Measurements from ENCODE around the gene SPPL3.

Gene SPPL3

GRCh38 chr12:120754792-120755191 lies 149.4 kb downstream of the SPPL3 start:
- H3K9me3 ChIP-seq (ENCODE audit: control insufficient read depth, insufficient read depth, low read depth, low read length), result no peaks in the 10 kb centered on the region
- no peaks in the 10 kb centered on the region for H3K36me3 ChIP-seq (ENCODE audit: control insufficient read depth in 2 of 2, insufficient read depth in 1 of 2, low read length in 2 of 2)
- H3K4me3 ChIP-seq (ENCODE audit: low read depth, low read length), result no peak overlapping the region
- TF ChIP-seq ZNF302 (tag by site-specific recombination; IDR thresholded peaks at IDR 0.05; ENCODE audit: low read depth) (no peak), OSR2 (tag by site-specific recombination; IDR thresholded peaks at IDR 0.05) (no peak), ZNF274 (IDR thresholded peaks at IDR 0.05; ENCODE audit: low read length) (no peak), ZNF274 (tag by site-specific recombination; IDR thresholded peaks at IDR 0.05; ENCODE audit: borderline replicate concordance) (no peak), ZNF354C (tag by site-specific recombination; IDR thresholded peaks at IDR 0.05; ENCODE audit: borderline replicate concordance, low read depth) (no peak), ZNF19 (tag by site-specific recombination; IDR thresholded peaks at IDR 0.05; ENCODE audit: low read depth) (no peak), ZNF555 (tag by site-specific recombination; conservative IDR thresholded peaks at IDR 0.05) (no peak), ZNF423 (tag by site-specific recombination; IDR thresholded peaks at IDR 0.05) (no peak), SETDB1 (IDR thresholded peaks at IDR 0.05; ENCODE audit: insufficient read length, low read length) (peak; percentile 81)
- H3K4me1 ChIP-seq (ENCODE audit: control insufficient read depth, insufficient read depth, low read length), result no peaks in the 10 kb centered on the region
- no peak overlapping the region for H3K27ac ChIP-seq (ENCODE audit: extremely low read depth, low read depth, low read length)
- ChIA-PET CTCF (interaction anchor here (0.8 kb wide), 1 partner anchor 108 kb away, joined by 3 read pairs; no protein-coding TSS in a partner anchor), POLR2A (no interaction called here)

- ChIA-PET CTCF (interaction anchor here (0.6 to 2.5 kb wide), 3 partner anchors 19 to 221 kb away, joined by 3 to 16 read pairs (median 4); no protein-coding TSS in a partner anchor), POLR2A (interaction anchor here (0.5 kb wide), 1 partner anchor 139 kb away, joined by 8 read pairs; no protein-coding TSS in a partner anchor)
- Histone ChIP-seq H3K4me3 (ENCODE audit: low read depth, low read length) (no peak overlapping the region), H3K9me3 (ENCODE audit: control insufficient read depth, insufficient read depth, low read depth, low read length) (no peaks in the 10 kb centered on the region), H3K27ac (ENCODE audit: extremely low read depth, low read depth, low read length) (no peak overlapping the region), H3K4me1 (ENCODE audit: control insufficient read depth, insufficient read depth, low read length) (no peaks in the 10 kb centered on the region), H3K36me3 (ENCODE audit: control insufficient read depth in 2 of 2, insufficient read depth in 1 of 2, low read length in 2 of 2) (no peaks in the 10 kb centered on the region)
- no peak for TF ChIP-seq AEBP2 (tag by site-specific recombination; IDR thresholded peaks at IDR 0.05; ENCODE audit: borderline replicate concordance)
- no peak for TF ChIP-seq MZF1 (tag by site-specific recombination; IDR thresholded peaks at IDR 0.05; ENCODE audit: borderline replicate concordance)
- TF ChIP-seq ZNF221 (tag by site-specific recombination; IDR thresholded peaks at IDR 0.05; ENCODE audit: borderline replicate concordance), result no peak
- TF ChIP-seq IKZF3 (tag by site-specific recombination; IDR thresholded peaks at IDR 0.05), result no peak
- no peak for TF ChIP-seq CTCF (tag by site-specific recombination; IDR thresholded peaks at IDR 0.05)
- TF ChIP-seq ZNF174 (tag by site-specific recombination; IDR thresholded peaks at IDR 0.05), result no peak
- no peak for TF ChIP-seq ZFP69B (tag by site-specific recombination; IDR thresholded peaks at IDR 0.05)
- TF ChIP-seq ZBTB11 (tag by site-specific recombination; conservative IDR thresholded peaks at IDR 0.05; ENCODE audit: low read depth), result no peak
- TF ChIP-seq ZNF571 (tag by site-specific recombination; IDR thresholded peaks at IDR 0.05), result no peak
- TF ChIP-seq ZNF324 (tag by site-specific recombination; IDR thresholded peaks at IDR 0.05), result no peak
- TF ChIP-seq HOXC10 (CRISPR knock-in tag; IDR thresholded peaks at IDR 0.05), result no peak
- no peak for TF ChIP-seq ZNF529 (tag by site-specific recombination; IDR thresholded peaks at IDR 0.05; ENCODE audit: insufficient replicate concordance)
These were observed 152.8 kb downstream of the SPPL3 start for GRCh38 chr12:120751389-120751788.

All from HEK293 (cell line).